ENCODE results near the gene PTPRD.

Gene PTPRD

GRCh38 chr9:8800196-8800595, 1812.6 kb downstream of the PTPRD start:
- no peak for DNase-seq

GRCh38 chr9:8799615-8800014, 1813.2 kb downstream of the PTPRD start:
- no peak for DNase-seq

- DNase-seq = no peak
Measured at GRCh38 chr9:8799206-8799605, 1813.6 kb downstream of the PTPRD start.

GRCh38 chr9:8784838-8785237, 1828.0 kb downstream of the PTPRD start:
- no peak for DNase-seq

- DNase-seq = no peak
Measured at GRCh38 chr9:8783941-8784340, 1828.9 kb downstream of the PTPRD start.

- DNase-seq = no peak
Measured at GRCh38 chr9:8782237-8782636, 1830.6 kb downstream of the PTPRD start.

- no peak for DNase-seq
Measured at GRCh38 chr9:8781458-8781857, 1831.3 kb downstream of the PTPRD start.

GRCh38 chr9:8780386-8780785, 1832.4 kb downstream of the PTPRD start:
- no peak for DNase-seq

GRCh38 chr9:8779478-8779877, 1833.3 kb downstream of the PTPRD start:
- no peak for DNase-seq

GRCh38 chr9:8778356-8778755, 1834.4 kb downstream of the PTPRD start:
- no peak for DNase-seq

- DNase-seq = no peak
Measured at GRCh38 chr9:8772302-8772701, 1840.5 kb downstream of the PTPRD start.

- no peak for DNase-seq
Measured at GRCh38 chr9:8769153-8769552, 1843.6 kb downstream of the PTPRD start.

- DNase-seq = no peak
Measured at GRCh38 chr9:8766096-8766495, 1846.7 kb downstream of the PTPRD start.

- DNase-seq = no peak
Measured at GRCh38 chr9:8764051-8764450, 1848.8 kb downstream of the PTPRD start.

- no peak for DNase-seq
Measured at GRCh38 chr9:8762479-8763085, 1850.2 kb downstream of the PTPRD start.

GRCh38 chr9:8760000-8760767, 1852.6 kb downstream of the PTPRD start:
- DNase-seq = no peak

GRCh38 chr9:8757881-8758280, 1854.9 kb downstream of the PTPRD start:
- no peak for DNase-seq

- no peak for DNase-seq
Measured at GRCh38 chr9:8754751-8755150, 1858.1 kb downstream of the PTPRD start.

- DNase-seq = no peak
Measured at GRCh38 chr9:8751406-8751930, 1861.3 kb downstream of the PTPRD start.

GRCh38 chr9:8750639-8751051, 1862.2 kb downstream of the PTPRD start:
- DNase-seq = no peak

GRCh38 chr9:8745347-8745746, 1867.5 kb downstream of the PTPRD start:
- no peak for DNase-seq

GRCh38 chr9:8738945-8739344, 1873.9 kb downstream of the PTPRD start:
- DNase-seq = no peak

GRCh38 chr9:8736805-8737204, 1876.0 kb downstream of the PTPRD start:
- DNase-seq = no peak

GRCh38 chr9:8734760-8735159, 1878.0 kb downstream of the PTPRD start:
- DNase-seq = no peak

All from NCI-H1048 (cell line).